Activated naive CD4-positive, alpha-beta T cell treated with anti-CD3 and anti-CD28 coated beads for 36 hours (primary cell): ENCODE results near the gene ADPRS. TPM values are rescaled to one million over a fixed set of nuclear protein-coding genes. Genes with fewer than 3 reads are reported as not detected.

ENCODE experiments used
- CTCF ChIA-PET: fragments of 350-600 bp; sonication (Branson Sonifier 250); formaldehyde crosslinking; loops from one replicate; lab custom pipeline; 2021; ENCODE audit warnings: antibody characterized with exemption; lab: Charles Lee
- DNase-seq: peaks from one replicate; pipeline ENCODE4 v3.0.0-alpha.2; 2020
- H3K27ac Mint-ChIP-seq: one replicate; pipeline ENCODE4 v1.8.0; 2021; ENCODE audit warnings: mild to moderate bottlenecking, mixed read lengths
- H3K27me3 Mint-ChIP-seq: one replicate; pipeline ENCODE4 v1.8.0; 2021; ENCODE audit warnings: low read depth, mixed read lengths
- H3K36me3 Mint-ChIP-seq: one replicate; pipeline ENCODE4 v1.8.0; 2021; ENCODE audit warnings: low read depth, mixed read lengths
- H3K4me1 Mint-ChIP-seq: one replicate; pipeline ENCODE4 v1.8.0; 2021; ENCODE audit warnings: low read depth, mixed read lengths
- H3K4me3 Mint-ChIP-seq: one replicate; pipeline ENCODE4 v1.8.0; 2021; ENCODE audit warnings: mild to moderate bottlenecking, moderate library complexity, mixed read lengths
- H3K9me3 Mint-ChIP-seq: one replicate; pipeline ENCODE4 v1.8.0; 2021; ENCODE audit warnings: mixed read lengths
- intact Hi-C: fragments of 100-400 bp; cut with micrococcal nuclease; formaldehyde crosslinking; loops from one replicate; pipeline ENCODE4 v1.15.1; 2023
- total RNA-seq, 2 experiments: library from RNA; stranded (reverse); gene quantifications; one replicate each; pipeline ENCODE4 v1.2.3, GENCODE V29; 2021

Gene ADPRS
- total RNA-seq, 2 experiments from 2014 or later, result 23.2 to 24.6 TPM

- Mint-ChIP-seq H3K27ac (no peak overlapping the region), H3K4me3 (no peak overlapping the region), H3K9me3 (no peaks in the 10 kb centered on the region), H3K27me3 (no peaks in the 10 kb centered on the region), H3K4me1 (peaks cover 9% of the 10 kb centered on the region), H3K36me3 (no peaks in the 10 kb centered on the region)
- CTCF ChIA-PET, result interaction anchor here (0.7 to 1.7 kb wide), 2 partner anchors 18 to 19 kb away, joined by 3 to 5 read pairs; no protein-coding TSS in a partner anchor
- intact Hi-C loops, result no loop called here
- no peak for DNase-seq
These were observed 26.5 kb downstream of the ADPRS start for GRCh38 chr1:36115200-36115669.

GRCh38 chr1:36115931-36116330 lies 27.2 kb downstream of the ADPRS start:
- intact Hi-C loops, result no loop called here
- Mint-ChIP-seq H3K4me3 (no peak overlapping the region), H3K27ac (no peak overlapping the region), H3K4me1 (peaks cover 6% of the 10 kb centered on the region), H3K9me3 (no peaks in the 10 kb centered on the region), H3K36me3 (no peaks in the 10 kb centered on the region), H3K27me3 (no peaks in the 10 kb centered on the region)
- DNase-seq, result no peak
- CTCF ChIA-PET, result interaction anchor here (0.7 to 1.7 kb wide), 2 partner anchors 18 kb away, joined by 3 to 5 read pairs; no protein-coding TSS in a partner anchor

GRCh38 chr1:36116901-36117300 lies 28.2 kb downstream of the ADPRS start:
- Mint-ChIP-seq H3K36me3 (no peaks in the 10 kb centered on the region), H3K4me3 (no peak overlapping the region), H3K4me1 (no peaks in the 10 kb centered on the region), H3K9me3 (no peaks in the 10 kb centered on the region), H3K27ac (no peak overlapping the region), H3K27me3 (peaks cover 3% of the 10 kb centered on the region)
- intact Hi-C loops, result no loop called here
- CTCF ChIA-PET, result interaction anchor here (0.6 to 0.8 kb wide), 3 partner anchors 8 to 205 kb away, joined by 3 read pairs; no protein-coding TSS in a partner anchor
- no peak for DNase-seq

GRCh38 chr1:36118447-36119204 lies 29.9 kb downstream of the ADPRS start:
- intact Hi-C loops, result no loop called here

GRCh38 chr1:36119456-36119855 lies 30.8 kb downstream of the ADPRS start:
- Mint-ChIP-seq H3K4me3 (no peak overlapping the region), H3K4me1 (peaks cover 15% of the 10 kb centered on the region), H3K27ac (no peak overlapping the region), H3K9me3 (no peaks in the 10 kb centered on the region), H3K36me3 (no peaks in the 10 kb centered on the region), H3K27me3 (peaks cover 26% of the 10 kb centered on the region)
- CTCF ChIA-PET, result interaction anchor here (0.6 to 2.7 kb wide), 3 partner anchors 14 to 567 kb away, joined by 3 to 7 read pairs (median 4); no protein-coding TSS in a partner anchor
- intact Hi-C loops, result no loop called here
- no peak for DNase-seq

More at GRCh38 chr1:36118447-36119204, 29.9 kb downstream of the ADPRS start:
- Mint-ChIP-seq H3K4me3 (no peak overlapping the region), H3K9me3 (no peaks in the 10 kb centered on the region), H3K36me3 (no peaks in the 10 kb centered on the region), H3K4me1 (peaks cover 11% of the 10 kb centered on the region), H3K27me3 (peaks cover 19% of the 10 kb centered on the region), H3K27ac (no peak overlapping the region)
- no peak for DNase-seq
- CTCF ChIA-PET, result interaction anchor here (0.7 to 2.7 kb wide), 5 partner anchors 15 to 300 kb away, joined by 3 to 7 read pairs (median 4); no protein-coding TSS in a partner anchor

GRCh38 chr1:36122062-36123030 lies 33.7 kb downstream of the ADPRS start:
- Mint-ChIP-seq H3K4me3 (no peak overlapping the region), H3K4me1 (peaks cover 25% of the 10 kb centered on the region), H3K27ac (no peak overlapping the region), H3K27me3 (peaks cover 35% of the 10 kb centered on the region), H3K9me3 (no peaks in the 10 kb centered on the region), H3K36me3 (no peaks in the 10 kb centered on the region)
- intact Hi-C loops, result no loop called here
- DNase-seq, result no peak
- CTCF ChIA-PET, result interaction anchor here (0.9 to 1.2 kb wide), 2 partner anchors 12 kb away, joined by 3 to 5 read pairs; no protein-coding TSS in a partner anchor

GRCh38 chr1:36123356-36123755 lies 34.7 kb downstream of the ADPRS start:
- H3K36me3 Mint-ChIP-seq, result no peaks in the 10 kb centered on the region

GRCh38 chr1:36124404-36125128 lies 35.9 kb downstream of the ADPRS start:
- Mint-ChIP-seq H3K36me3 (no peaks in the 10 kb centered on the region), H3K27me3 (peaks cover 35% of the 10 kb centered on the region), H3K4me3 (peak overlapping the region; percentile 36), H3K4me1 (peaks cover 26% of the 10 kb centered on the region), H3K9me3 (no peaks in the 10 kb centered on the region), H3K27ac (no peak overlapping the region)
- no peak for DNase-seq
- CTCF ChIA-PET, result no interaction called here
- intact Hi-C loops, result no loop called here

More at GRCh38 chr1:36123356-36123755, 34.7 kb downstream of the ADPRS start:
- Mint-ChIP-seq H3K27me3 (peaks cover 35% of the 10 kb centered on the region), H3K27ac (no peak overlapping the region), H3K4me3 (no peak overlapping the region), H3K9me3 (no peaks in the 10 kb centered on the region), H3K4me1 (peaks cover 26% of the 10 kb centered on the region)
- intact Hi-C loops, result no loop called here
- CTCF ChIA-PET, result no interaction called here
- DNase-seq, result peak; percentile 17

- Mint-ChIP-seq H3K27me3 (peaks cover 35% of the 10 kb centered on the region), H3K27ac (no peak within 1 kb of the TSS), H3K36me3 (no peaks in the 10 kb centered on the region), H3K4me3 (peak within 1 kb of the TSS; percentile 36), H3K4me1 (peaks cover 26% of the 10 kb centered on the region), H3K9me3 (no peaks in the 10 kb centered on the region)
- intact Hi-C loops, result no loop called here
- CTCF ChIA-PET, result no interaction called here
- no peak for DNase-seq
These were observed 36.7 kb downstream of the ADPRS start, which contains the start of gene COL8A2 for GRCh38 chr1:36125129-36125991. Gene COL8A2, minus strand, starts transcription at chr1:36125222. Its CDS starts 24,980 bp downstream, at chr1:36100242.

GRCh38 chr1:36126005-36126716 lies 37.5 kb downstream of the ADPRS start:
- H3K9me3 Mint-ChIP-seq, result no peaks in the 10 kb centered on the region
- intact Hi-C loops, result no loop called here
- CTCF ChIA-PET, result no interaction called here

More at GRCh38 chr1:36126005-36126716, 37.5 kb downstream of the ADPRS start:
- Mint-ChIP-seq H3K4me3 (no peak overlapping the region), H3K27ac (no peak overlapping the region), H3K36me3 (no peaks in the 10 kb centered on the region), H3K27me3 (peaks cover 35% of the 10 kb centered on the region), H3K4me1 (peaks cover 26% of the 10 kb centered on the region)
- DNase-seq, result no peak
